NCI-H1048 (cell line): ENCODE measurements around the gene FANCL.
"Not testable (repeated sequence)": the region's sequence is repeated elsewhere in the genome, so short reads cannot be mapped to it uniquely, and the experiment has no call there.

Experiments
- DNase-seq: peaks from one replicate; lab custom pipeline; 2025; lab: John Stamatoyannopoulos, UW

FANCL gene

GRCh38 chr2:58206785-58207184 lies 34.3 kb downstream of the FANCL start:
- no peak for DNase-seq

- no peak for DNase-seq
These were observed 36.7 kb downstream of the FANCL start for GRCh38 chr2:58204195-58204959.

GRCh38 chr2:58203018-58203417 lies 38.1 kb downstream of the FANCL start:
- no peak for DNase-seq

GRCh38 chr2:58202404-58202803 lies 38.7 kb downstream of the FANCL start:
- DNase-seq, result no peak

GRCh38 chr2:58197894-58198293 lies 43.2 kb downstream of the FANCL start:
- no peak for DNase-seq

GRCh38 chr2:58195662-58196061 lies 45.5 kb downstream of the FANCL start:
- DNase-seq, result no peak

- no peak for DNase-seq
These were observed 46.7 kb downstream of the FANCL start for GRCh38 chr2:58194458-58194857.

- DNase-seq, result not testable (repeated sequence)
These were observed 54.1 kb downstream of the FANCL start for GRCh38 chr2:58187022-58187421.

GRCh38 chr2:58186501-58186900 lies 54.6 kb downstream of the FANCL start:
- no peak for DNase-seq

GRCh38 chr2:58182527-58182926 lies 58.6 kb downstream of the FANCL start:
- no peak for DNase-seq

- DNase-seq, result no peak
These were observed 60.5 kb downstream of the FANCL start for GRCh38 chr2:58180635-58181034.

- DNase-seq, result not testable (repeated sequence)
These were observed 61.0 kb downstream of the FANCL start for GRCh38 chr2:58180175-58180574.

GRCh38 chr2:58177187-58177586 lies 63.9 kb downstream of the FANCL start:
- DNase-seq, result not testable (repeated sequence)

- DNase-seq, result not testable (repeated sequence)
These were observed 69.3 kb downstream of the FANCL start for GRCh38 chr2:58171831-58172230.

- not testable (repeated sequence) for DNase-seq
These were observed 70.7 kb downstream of the FANCL start for GRCh38 chr2:58170334-58170933.

- not testable (repeated sequence) for DNase-seq
These were observed 71.3 kb downstream of the FANCL start for GRCh38 chr2:58169845-58170244.

GRCh38 chr2:58168130-58168529 lies 73.0 kb downstream of the FANCL start:
- DNase-seq, result not testable (repeated sequence)

- no peak for DNase-seq
These were observed 77.2 kb downstream of the FANCL start for GRCh38 chr2:58163913-58164312.

- no peak for DNase-seq
These were observed 82.6 kb downstream of the FANCL start for GRCh38 chr2:58158481-58158880.

GRCh38 chr2:58157754-58158153 lies 83.4 kb downstream of the FANCL start:
- DNase-seq, result no peak

- no peak for DNase-seq
These were observed 84.3 kb downstream of the FANCL start for GRCh38 chr2:58156780-58157179.

- no peak for DNase-seq
These were observed 85.9 kb downstream of the FANCL start for GRCh38 chr2:58155160-58155778.

- no peak for DNase-seq
These were observed 94.4 kb downstream of the FANCL start for GRCh38 chr2:58146707-58147106.
